Common myeloid progenitor, CD34-positive (primary cell): Measurements from ENCODE around the gene RRP12.

Source experiments
- CTCF ChIA-PET: fragments of 350-600 bp; sonication (Branson Sonifier 250); formaldehyde crosslinking; loops from one replicate; lab custom pipeline; 2021; ENCODE audit warnings: antibody characterized with exemption; lab: Charles Lee
- POLR2A ChIA-PET: fragments of 350-600 bp; sonication (Branson Sonifier 250); formaldehyde crosslinking; loops from one replicate; lab custom pipeline; 2021; ENCODE audit warnings: antibody characterized with exemption; lab: Charles Lee
- DNase-seq, 3 donors: peaks; one replicate each; pipeline versions ENCODE4 v3.0.0 to v3.0.0-alpha.2; 2013
- H3K27ac ChIP-seq, 2 experiments: 1 replicate in 1 of 2; 2 replicates in 1 of 2; pipeline ENCODE4 v1.7.0; 2013; ENCODE audit warnings: inconsistent platforms in 2 of 2, low read length in 2 of 2, mild to moderate bottlenecking in 2 of 2, low read depth in 1 of 2, moderate library complexity in 1 of 2; ENCODE audit not compliant: severe bottlenecking in 2 of 2, insufficient read depth in 1 of 2, poor library complexity in 1 of 2
- H3K27me3 ChIP-seq, 5 experiments: replicated peaks in 2 of 5; 1 replicate in 3 of 5; 2 replicates in 2 of 5; pipeline versions ENCODE4 v1.6.1 to v1.7.0; 2013; ENCODE audit warnings: low read length in 4 of 5, mild to moderate bottlenecking in 2 of 5, moderate library complexity in 2 of 5, inconsistent platforms in 1 of 5; ENCODE audit not compliant: insufficient read depth in 5 of 5, control insufficient read depth in 4 of 5
- H3K36me3 ChIP-seq, 4 experiments: 1 replicate in 2 of 4; 2 replicates in 2 of 4; pipeline versions ENCODE4 v1.6.1 to v1.7.0; 2013; ENCODE audit warnings: low read length in 3 of 4, control low read depth in 1 of 4, mild to moderate bottlenecking in 1 of 4; ENCODE audit not compliant: control insufficient read depth in 4 of 4, insufficient read depth in 4 of 4
- H3K4me1 ChIP-seq, 4 experiments: 1 replicate in 3 of 4; 2 replicates in 1 of 4; pipeline versions ENCODE4 v1.6.1 to v1.7.1; 2013; ENCODE audit warnings: low read length in 3 of 4, mild to moderate bottlenecking in 3 of 4, control low read depth in 1 of 4, inconsistent platforms in 1 of 4, moderate library complexity in 1 of 4; ENCODE audit not compliant: control insufficient read depth in 4 of 4, insufficient read depth in 4 of 4; ENCODE audit errors: control extremely low read depth in 1 of 4
- H3K4me3 ChIP-seq, 7 experiments: 1 replicate in 4 of 7; 2 replicates in 3 of 7; pipeline versions ENCODE4 v1.5.1 to v1.7.0; 2013; ENCODE audit warnings: mild to moderate bottlenecking in 7 of 7, low read length in 6 of 7, moderate library complexity in 6 of 7, inconsistent platforms in 2 of 7, low read depth in 2 of 7, control low read depth in 1 of 7; ENCODE audit not compliant: insufficient read depth in 4 of 7, control insufficient read depth in 1 of 7; ENCODE audit errors: extremely low read depth in 1 of 7
- H3K9me3 ChIP-seq, 5 experiments: 1 replicate in 4 of 5; 2 replicates in 1 of 5; pipeline versions ENCODE4 v1.6.1 to v1.7.1; 2013; ENCODE audit warnings: low read length in 4 of 5, mild to moderate bottlenecking in 2 of 5, inconsistent platforms in 1 of 5, low read depth in 1 of 5, moderate library complexity in 1 of 5; ENCODE audit not compliant: control insufficient read depth in 4 of 5, insufficient read depth in 2 of 5; ENCODE audit errors: control extremely low read depth in 1 of 5
- WGBS: methylation state at CpG from one replicate; pipeline ENCODE4 v1.1.5; 2013; ENCODE audit not compliant: insufficient coverage; 5-methylcytosine and 5-hydroxymethylcytosine counted together

The RRP12 gene

DNA sequence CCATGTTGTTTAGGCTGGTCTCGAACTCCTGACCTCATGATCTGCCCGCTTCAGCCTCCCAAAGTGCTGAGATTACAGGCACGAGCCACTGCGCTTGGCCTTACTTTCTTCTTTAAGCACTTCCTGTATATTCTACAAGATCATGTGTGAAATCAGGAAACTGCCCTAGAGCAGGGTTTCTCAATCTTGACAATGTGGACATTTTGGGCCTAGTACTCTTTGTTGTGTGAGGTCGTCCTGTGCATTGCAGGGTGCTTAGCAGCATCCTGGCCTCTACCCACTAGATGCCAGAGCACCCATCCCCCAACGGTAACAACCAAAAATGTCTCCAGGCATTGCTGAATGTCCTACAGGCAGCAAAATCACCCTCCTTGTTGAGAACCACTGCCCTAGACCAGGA is 24.7 kb downstream of the RRP12 start:
- POLR2A ChIA-PET = no interaction called here
- CTCF ChIA-PET = interaction anchor here (0.6 to 1.4 kb wide), 2 partner anchors 10 to 726 kb away, joined by 3 read pairs; no protein-coding TSS in a partner anchor
- Histone ChIP-seq H3K4me1 (no peaks in the 10 kb centered on the region), H3K27ac (no peak overlapping the region), H3K36me3 (peaks cover 8 to 72% (median 54%) of the 10 kb centered on the region in 4 experiments), H3K27me3 (no peaks in the 10 kb centered on the region), H3K9me3 (no peaks in the 10 kb centered on the region), H3K4me3 (no peak overlapping the region)
- 93% methylated on average over 6 of the region's 6 CpGs for WGBS
- peak in 2 of 3 donors; percentile 29 to 34 for DNase-seq

DNA sequence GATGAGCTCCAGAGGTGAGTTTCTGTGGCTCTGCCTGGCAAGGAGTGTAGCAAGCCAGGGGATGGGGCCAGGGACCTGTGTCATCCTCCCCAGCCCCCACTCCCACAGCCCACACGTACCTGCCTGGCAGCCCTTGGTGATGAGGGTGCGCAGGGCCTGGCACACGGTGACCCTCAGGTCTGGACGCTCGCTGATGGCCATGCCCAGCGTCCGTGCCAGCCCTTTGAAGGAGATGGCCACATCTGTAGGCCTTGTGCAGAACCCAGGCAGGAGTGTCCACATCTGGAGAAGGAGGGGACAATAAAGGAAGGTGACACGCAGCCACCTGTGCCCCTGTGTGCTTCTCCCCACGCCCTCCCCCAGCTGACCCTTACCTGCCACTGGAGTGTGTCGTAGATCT is 27.7 kb downstream of the RRP12 start:
- Histone ChIP-seq H3K27ac (no peak overlapping the region), H3K4me1 (no peaks in the 10 kb centered on the region), H3K36me3 (peaks cover 12 to 82% (median 64%) of the 10 kb centered on the region in 4 experiments), H3K9me3 (no peaks in the 10 kb centered on the region), H3K4me3 (no peak overlapping the region), H3K27me3 (no peaks in the 10 kb centered on the region)
- 100% methylated on average over 6 of the region's 10 CpGs for WGBS
- ChIA-PET POLR2A (no interaction called here), CTCF (interaction anchor here (1.7 kb wide), 1 partner anchor 18 kb away, joined by 5 read pairs; no protein-coding TSS in a partner anchor)
- DNase-seq = no peak

DNA sequence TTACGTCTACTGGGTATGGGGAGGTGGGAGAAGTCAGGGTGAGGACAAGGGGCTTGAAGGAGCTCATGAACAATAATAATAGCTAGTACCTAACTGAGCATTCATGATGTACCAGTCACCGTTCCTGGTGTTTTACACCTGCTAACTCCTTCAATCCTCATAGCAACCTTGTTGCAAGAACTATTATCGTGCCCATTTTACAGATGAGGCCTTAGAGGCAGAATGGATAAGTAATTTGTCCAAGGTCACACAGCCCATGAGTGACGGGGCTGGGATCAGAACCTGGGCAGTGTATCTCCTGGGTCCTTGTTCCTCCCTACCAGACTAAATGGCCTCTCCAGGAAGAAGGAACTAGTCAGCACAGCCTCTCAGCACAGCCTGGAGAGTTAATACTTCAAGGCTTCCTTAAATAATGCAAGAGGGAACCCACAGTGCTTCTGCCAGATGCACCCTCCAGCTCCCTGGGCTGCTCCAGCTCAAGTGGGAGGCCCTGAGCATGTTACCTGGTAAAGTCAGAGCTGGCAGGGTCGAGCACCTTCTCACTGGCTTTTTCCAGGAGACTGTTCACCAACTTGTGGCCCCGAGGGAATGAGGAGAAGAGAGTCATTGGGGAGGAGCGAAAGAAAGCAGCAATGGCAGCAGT is 28.8 kb downstream of the RRP12 start:
- POLR2A ChIA-PET = no interaction called here
- Histone ChIP-seq H3K4me1 (peaks cover 0 to under 1% (median 0%) of the 10 kb centered on the region in 4 experiments), H3K27me3 (no peaks in the 10 kb centered on the region), H3K4me3 (no peak overlapping the region), H3K27ac (no peak overlapping the region), H3K9me3 (no peaks in the 10 kb centered on the region), H3K36me3 (peaks cover 12 to 74% (median 61%) of the 10 kb centered on the region in 4 experiments)
- DNase-seq = no peak
- CTCF ChIA-PET = interaction anchor here (1.7 kb wide), 1 partner anchor 17 kb away, joined by 5 read pairs; no protein-coding TSS in a partner anchor
- WGBS = 100% methylated on average over 3 of the region's 7 CpGs

DNA sequence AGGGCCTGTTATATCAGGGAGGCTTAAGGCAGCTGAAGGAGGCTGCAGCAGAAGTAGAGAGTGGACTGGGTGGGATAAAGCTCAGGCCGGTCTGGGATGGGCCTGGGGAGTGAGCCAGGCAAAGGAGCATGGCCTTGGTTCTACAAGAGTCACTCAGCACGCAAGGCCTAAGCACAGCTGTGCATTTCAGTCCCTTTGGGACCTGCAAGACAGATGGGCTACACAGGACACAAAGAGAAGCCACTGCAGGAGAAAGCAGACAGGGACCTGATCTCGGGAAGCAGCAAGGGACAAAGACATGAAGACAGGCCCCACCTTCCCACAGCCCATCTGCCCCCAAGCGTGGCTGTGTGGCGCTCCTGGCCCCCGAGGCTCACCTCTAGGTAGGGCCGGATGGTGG is 29.4 kb downstream of the RRP12 start:
- WGBS = 100% methylated on average over 4 of the region's 7 CpGs
- Histone ChIP-seq H3K9me3 (no peaks in the 10 kb centered on the region), H3K36me3 (peaks cover 12 to 75% (median 62%) of the 10 kb centered on the region in 4 experiments), H3K4me3 (no peak overlapping the region), H3K27me3 (no peaks in the 10 kb centered on the region), H3K27ac (no peak overlapping the region), H3K4me1 (peaks cover 0 to 7% (median 5%) of the 10 kb centered on the region in 4 experiments)
- CTCF ChIA-PET = interaction anchor here (1.7 kb wide), 1 partner anchor 16 kb away, joined by 5 read pairs; no protein-coding TSS in a partner anchor
- DNase-seq = no peak
- POLR2A ChIA-PET = no interaction called here

DNA sequence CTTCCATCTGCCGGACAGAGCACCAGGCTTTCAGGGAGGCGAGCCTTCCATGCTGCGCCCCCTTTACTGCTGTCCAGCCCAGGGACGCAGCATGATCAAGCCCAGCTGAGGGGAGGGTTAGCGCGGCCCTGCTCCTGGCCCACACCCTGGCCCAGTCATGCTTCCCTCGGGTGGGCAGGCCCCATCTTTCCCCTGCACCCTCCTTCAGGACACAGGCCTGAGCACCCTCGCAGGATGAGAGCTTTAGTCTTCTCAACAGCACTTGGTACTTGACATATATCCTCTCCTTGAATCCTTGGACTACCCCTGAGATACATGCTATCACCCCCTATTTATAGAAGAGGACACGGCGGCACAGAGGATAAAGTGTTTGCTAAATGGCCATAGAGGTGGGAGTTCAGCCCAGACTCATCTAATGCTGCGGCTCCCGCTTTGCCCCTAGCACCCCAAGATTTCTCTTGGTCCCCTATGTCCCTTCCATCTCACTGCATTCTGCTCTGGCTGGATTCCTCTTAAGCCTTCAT is 34.0 kb downstream of the RRP12 start:
- 98% methylated on average over 10 of the region's 12 CpGs for WGBS

DNA sequence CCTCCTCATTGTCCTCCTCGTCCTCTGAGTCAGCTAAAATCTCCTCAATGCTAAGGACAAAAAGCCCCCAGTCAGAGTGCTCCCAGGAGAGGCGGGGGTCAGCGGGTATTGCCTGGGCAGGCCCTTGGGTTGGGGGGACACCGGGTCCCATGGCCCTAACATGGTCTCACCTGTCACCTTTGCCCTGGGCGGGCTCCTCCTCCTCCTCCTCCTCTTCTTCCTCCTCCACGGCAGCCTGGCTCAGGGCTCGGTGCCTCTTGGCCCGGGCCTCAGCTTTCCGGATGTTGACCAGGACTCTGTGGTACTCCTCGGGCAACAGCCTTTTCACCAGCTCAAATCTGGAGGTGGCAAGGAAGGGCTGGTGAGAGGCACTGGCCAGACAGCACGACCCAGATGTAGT is 34.6 kb downstream of the RRP12 start:
- CTCF ChIA-PET = interaction anchor here (1.2 to 2.9 kb wide), 4 partner anchors 11 to 33 kb away, joined by 3 to 13 read pairs (median 5); no protein-coding TSS in a partner anchor
- POLR2A ChIA-PET = no interaction called here
- H3K4me3 ChIP-seq = no peak overlapping the region

More for the DNA sequence above, 34.0 kb downstream of the RRP12 start:
- CTCF ChIA-PET = interaction anchor here (1.2 to 2.9 kb wide), 4 partner anchors 10 to 34 kb away, joined by 3 to 13 read pairs (median 4); no protein-coding TSS in a partner anchor
- no peaks in the 10 kb centered on the region for H3K27me3 ChIP-seq
- POLR2A ChIA-PET = no interaction called here
- DNase-seq = no peak
- no peak overlapping the region for H3K27ac ChIP-seq
- H3K9me3 ChIP-seq = no peaks in the 10 kb centered on the region
- H3K4me3 ChIP-seq = no peak overlapping the region
- peaks cover 8 to 80% (median 53%) of the 10 kb centered on the region in 4 experiments for H3K36me3 ChIP-seq
- peaks cover 5 to 31% (median 23%) of the 10 kb centered on the region in 4 experiments for H3K4me1 ChIP-seq

More for the DNA sequence above, 34.6 kb downstream of the RRP12 start:
- H3K36me3 ChIP-seq = peaks cover 4 to 77% (median 48%) of the 10 kb centered on the region in 4 experiments
- DNase-seq = no peak
- H3K27ac ChIP-seq = no peak overlapping the region
- peaks cover 5 to 31% (median 23%) of the 10 kb centered on the region in 4 experiments for H3K4me1 ChIP-seq
- H3K27me3 ChIP-seq = no peaks in the 10 kb centered on the region
- H3K9me3 ChIP-seq = no peaks in the 10 kb centered on the region
- WGBS = 99% methylated on average over 7 of the region's 11 CpGs
